Psoas muscle (tissue), 8 donors: Measurements from ENCODE around the gene PPP2R2D. TPM values are rescaled to one million over a fixed set of nuclear protein-coding genes. Genes with fewer than 3 reads are reported as not detected.

Source experiments
- ATAC-seq, 4 donors: fragments of 200-7000 bp; cut with Tn5 transposase; one replicate each; pipeline ENCODE4 v1.9.1; 2020; ENCODE audit warnings: moderate library complexity in 3 of 4, mild to moderate bottlenecking in 2 of 4
- DNase-seq, 2 donors: peaks; one replicate each; pipeline ENCODE4 v3.0.0-alpha.2; 2020
- H3K27ac ChIP-seq: fragments of 200-600 bp; one replicate; pipeline ENCODE4 v1.8.0; 2022
- H3K27me3 ChIP-seq, 3 donors: fragments of 200-600 bp in 1 of 3; one replicate each; pipeline versions ENCODE4 v1.6.1 to v1.8.0; 2013 to 2022; ENCODE audit warnings: low read length in 2 of 3, mild to moderate bottlenecking in 2 of 3, moderate library complexity in 1 of 3; ENCODE audit not compliant: insufficient read depth in 3 of 3
- H3K36me3 ChIP-seq, 2 donors: fragments of 200-600 bp in 1 of 2; one replicate each; pipeline versions ENCODE4 v1.6.1 to v1.8.0; 2013 to 2022; ENCODE audit warnings: low read depth in 1 of 2, mild to moderate bottlenecking in 1 of 2, moderate library complexity in 1 of 2; ENCODE audit not compliant: insufficient read depth in 1 of 2
- H3K4me1 ChIP-seq: fragments of 200-600 bp; one replicate; pipeline ENCODE4 v1.8.0; 2022
- H3K4me3 ChIP-seq: fragments of 200-600 bp; one replicate; pipeline ENCODE4 v1.8.0; 2022; ENCODE audit warnings: mild to moderate bottlenecking
- H3K9me3 ChIP-seq: fragments of 200-600 bp; one replicate; pipeline ENCODE4 v1.8.0; 2022
- CTCF ChIP-seq: fragments of 200-600 bp; IDR thresholded peaks from one replicate; pipeline ENCODE4 v1.8.0; 2022; ENCODE audit warnings: antibody characterized with exemption
- WGBS, 3 donors: extraction: QIAGEN DNeasy Blood & Tissue Kit; methylation state at CpG; one replicate each; pipeline versions ENCODE4 v1.1.6 to v1.1.7; 2013; 5-methylcytosine and 5-hydroxymethylcytosine counted together
- intact Hi-C, 2 donors: fragments of 100-400 bp; cut with DNase I; formaldehyde crosslinking; loops; one replicate each; pipeline versions ENCODE4 v1.11.0 to v1.14.2; 2022
- polyA plus RNA-seq, 3 donors: library from polyadenylated mRNA; stranded (reverse); fragments of 200-250 nt; gene quantifications; one replicate each; pipeline ENCODE4 v1.2.3, GENCODE V29; 2013
- total RNA-seq, 4 donors: library from RNA; stranded (reverse); fragmentation: NEBNext Ultra II Directional in 2 of 4; extraction: Animal tissue kit (Norgen Biotek cat#: 25700) in 2 of 4; gene quantifications; one replicate each; pipeline versions ENCODE4 v1.2.1 to v1.2.4, GENCODE V29; 2021 to 2023
- donor health status: healthy with polysubstance abuse.
- donor health status: DM: no; HTN: no; CAD: no; lungs with moderate emphysema.
- donor health status: Bipolar disorder and iron deficiency.
- donor health status: healthy.
- donor health status: DM: yes; HTN: yes; CAD: no.
- donor health status: DM: no; HTN: no; CAD: no.
- donor health status: DM: no; HTN: no; CAD: no.
- donor health status: DM: yes; HTN: yes; CAD: no.

PPP2R2D gene
- total and polyA plus RNA-seq, 7 donors, result 19.2 to 47.4 (median 25.7) TPM

DNA sequence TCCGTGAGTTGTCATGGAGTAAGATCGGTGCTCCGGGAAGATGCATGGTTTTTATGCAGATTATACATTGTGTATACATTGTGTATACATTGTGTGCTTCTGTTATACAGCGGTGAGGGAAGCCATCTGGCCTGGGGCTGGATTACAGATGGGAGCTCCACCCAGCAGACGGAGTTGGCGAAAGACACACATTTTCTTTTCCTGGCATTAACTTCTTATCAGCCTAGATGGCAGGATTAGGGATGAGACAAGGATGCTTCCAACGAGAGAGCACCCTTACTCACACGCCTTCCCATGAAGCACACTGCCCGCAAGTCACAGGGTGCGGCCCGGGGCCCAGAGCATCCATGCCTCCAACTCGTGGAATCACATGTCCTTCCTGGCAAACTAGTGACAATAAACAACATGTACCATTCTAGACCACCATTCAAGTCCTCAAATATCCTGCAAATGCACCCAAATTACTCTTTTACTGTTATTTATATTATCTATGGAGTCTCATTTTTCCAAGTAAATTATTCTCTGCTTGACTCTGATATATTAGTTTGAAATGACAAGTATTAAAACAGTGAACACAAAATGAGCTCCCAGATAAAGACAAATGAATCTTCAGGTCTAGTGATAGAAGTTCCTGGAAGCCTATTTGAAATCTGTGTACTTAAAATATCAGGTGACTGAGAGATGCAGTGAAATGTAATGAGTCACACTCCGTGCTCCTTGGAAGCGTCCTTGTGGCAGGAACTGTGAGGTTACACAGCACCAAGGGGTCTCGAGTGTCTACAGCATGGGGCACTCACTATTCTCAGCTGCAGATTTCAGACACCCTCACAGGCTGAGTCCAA is 29.8 kb upstream of the PPP2R2D start:
- DNase-seq, result no peak
- H3K4me3 ChIP-seq, result no peak overlapping the region
- 72 to 77% (median 76%) methylated on average over 15 of the region's 15 CpGs for WGBS, 3 donors
- intact Hi-C loops, result loop anchor here (5.0 to 10.0 kb wide), 3 partner anchors 416 to 1686 kb away; no protein-coding TSS in a partner anchor
- TF ChIP-seq CTCF, result no peak
- H3K4me1 ChIP-seq, result no peaks in the 10 kb centered on the region
- peaks cover 0 to 22% (median 8%) of the 10 kb centered on the region in 3 donors for H3K27me3 ChIP-seq
- no peaks in the 10 kb centered on the region for H3K36me3 ChIP-seq
- no peak overlapping the region for H3K27ac ChIP-seq
- H3K9me3 ChIP-seq, result no peaks in the 10 kb centered on the region
- peak in 1 of 4 donors; percentile 42 for ATAC-seq

- intact Hi-C loops, result loop anchor here (5.0 to 10.0 kb wide), 3 partner anchors 417 to 1687 kb away; no protein-coding TSS in a partner anchor
- no peak overlapping the region for H3K27ac ChIP-seq
- peaks cover 0 to 22% (median 8%) of the 10 kb centered on the region in 3 donors for H3K27me3 ChIP-seq
- no peaks in the 10 kb centered on the region for H3K9me3 ChIP-seq
- WGBS, 3 donors, result 75 to 85% (median 76%) methylated on average over 8 of the region's 8 CpGs
- DNase-seq, result no peak
- H3K4me3 ChIP-seq, result no peak overlapping the region
- TF ChIP-seq CTCF, result no peak
- no peak for ATAC-seq
- no peaks in the 10 kb centered on the region for H3K4me1 ChIP-seq
- H3K36me3 ChIP-seq, result no peaks in the 10 kb centered on the region
Measured at GRCh38 chr10:131871673-131872005, 29.2 kb upstream of the PPP2R2D start.

GRCh38 chr10:131872011-131872826 is 28.6 kb upstream of the PPP2R2D start:
- H3K4me1 ChIP-seq, result no peaks in the 10 kb centered on the region
- DNase-seq, result no peak
- no peaks in the 10 kb centered on the region for H3K36me3 ChIP-seq
- no peaks in the 10 kb centered on the region for H3K9me3 ChIP-seq
- no peak for TF ChIP-seq CTCF
- peaks cover 0 to 22% (median 8%) of the 10 kb centered on the region in 3 donors for H3K27me3 ChIP-seq
- no peak for ATAC-seq
- H3K27ac ChIP-seq, result no peak overlapping the region
- 87 to 89% (median 87%) methylated on average over 27 of the region's 27 CpGs for whole genome bisulfite sequencing, 3 donors
- H3K4me3 ChIP-seq, result no peak overlapping the region
- intact Hi-C loops, result loop anchor here (5.0 to 10.0 kb wide), 3 partner anchors 417 to 1687 kb away; no protein-coding TSS in a partner anchor

- DNase-seq (no peak), ATAC-seq (no peak)
- H3K9me3 ChIP-seq, result no peaks in the 10 kb centered on the region
- WGBS, 3 donors, result 77 to 79% (median 77%) methylated on average over 19 of the region's 19 CpGs
- no peaks in the 10 kb centered on the region for H3K36me3 ChIP-seq
- intact Hi-C loops, result loop anchor here (5.0 to 10.0 kb wide), 3 partner anchors 418 to 1688 kb away; no protein-coding TSS in a partner anchor
- no peak for TF ChIP-seq CTCF
- no peak overlapping the region for H3K4me3 ChIP-seq
- no peak overlapping the region for H3K27ac ChIP-seq
- H3K4me1 ChIP-seq, result no peaks in the 10 kb centered on the region
- peaks cover 0 to 22% (median 8%) of the 10 kb centered on the region in 3 donors for H3K27me3 ChIP-seq
Measured at GRCh38 chr10:131872827-131873375, 27.9 kb upstream of the PPP2R2D start.
